NK-92 (cell line): Measurements from ENCODE around the gene NLRP2B.
"Not testable (repeated sequence)": the region's sequence is repeated elsewhere in the genome, so short reads cannot be mapped to it uniquely, and the experiment has no call there.

Experiments
- DNase-seq: peaks from one replicate; lab custom pipeline; 2025; ENCODE audit not compliant: unreplicated experiment; lab: John Stamatoyannopoulos, UW

NLRP2B gene

GRCh38 chrX:57680160-57680559 lies at the start of gene NLRP2B:
Gene NLRP2B (minus strand): TSS chrX:57680260.
- DNase-seq = no peak

- not testable (repeated sequence) for DNase-seq
Observed at GRCh38 chrX:57725995-57726394, 45.9 kb upstream of the NLRP2B start.

GRCh38 chrX:57681341-57681740 lies 1.3 kb upstream of the NLRP2B start:
- DNase-seq = no peak

- no peak for DNase-seq
Observed at GRCh38 chrX:57678686-57679428, 1.2 kb downstream of the NLRP2B start.

GRCh38 chrX:57677132-57677858 lies 2.8 kb downstream of the NLRP2B start:
- DNase-seq = no peak

- DNase-seq = no peak
Observed at GRCh38 chrX:57675320-57675719, 4.7 kb downstream of the NLRP2B start.

- DNase-seq = no peak
Observed at GRCh38 chrX:57674861-57675260, 5.2 kb downstream of the NLRP2B start.

- no peak for DNase-seq
Observed at GRCh38 chrX:57669961-57670360, 10.1 kb downstream of the NLRP2B start.

GRCh38 chrX:57667010-57667409 lies 13.1 kb downstream of the NLRP2B start:
- no peak for DNase-seq

- no peak for DNase-seq
Observed at GRCh38 chrX:57655065-57655464, 25.0 kb downstream of the NLRP2B start.

GRCh38 chrX:57652705-57653104 lies 27.4 kb downstream of the NLRP2B start:
- no peak for DNase-seq

GRCh38 chrX:57651169-57651919 lies 28.7 kb downstream of the NLRP2B start:
- no peak for DNase-seq

GRCh38 chrX:57647020-57647419 lies 33.0 kb downstream of the NLRP2B start:
- DNase-seq = no peak

- DNase-seq = no peak
Observed at GRCh38 chrX:57643698-57644097, 36.4 kb downstream of the NLRP2B start.

- no peak for DNase-seq
Observed at GRCh38 chrX:57641338-57641737, 38.7 kb downstream of the NLRP2B start.

- no peak for DNase-seq
Observed at GRCh38 chrX:57640674-57641016, 39.4 kb downstream of the NLRP2B start.

GRCh38 chrX:57629438-57629837 lies 50.6 kb downstream of the NLRP2B start:
- not testable (repeated sequence) for DNase-seq
